GM21447 (cell line): ENCODE data around the gene RAB5IF.
"Not testable (repeated sequence)": the region's sequence is repeated elsewhere in the genome, so short reads cannot be mapped to it uniquely, and the experiment has no call there.

Experiments
- ATAC-seq: cut with Tn5 transposase; IDR thresholded peaks from one replicate; pipeline ENCODE4 v1.9.1; 2021; ENCODE audit not compliant: unreplicated experiment

RAB5IF gene

DNA sequence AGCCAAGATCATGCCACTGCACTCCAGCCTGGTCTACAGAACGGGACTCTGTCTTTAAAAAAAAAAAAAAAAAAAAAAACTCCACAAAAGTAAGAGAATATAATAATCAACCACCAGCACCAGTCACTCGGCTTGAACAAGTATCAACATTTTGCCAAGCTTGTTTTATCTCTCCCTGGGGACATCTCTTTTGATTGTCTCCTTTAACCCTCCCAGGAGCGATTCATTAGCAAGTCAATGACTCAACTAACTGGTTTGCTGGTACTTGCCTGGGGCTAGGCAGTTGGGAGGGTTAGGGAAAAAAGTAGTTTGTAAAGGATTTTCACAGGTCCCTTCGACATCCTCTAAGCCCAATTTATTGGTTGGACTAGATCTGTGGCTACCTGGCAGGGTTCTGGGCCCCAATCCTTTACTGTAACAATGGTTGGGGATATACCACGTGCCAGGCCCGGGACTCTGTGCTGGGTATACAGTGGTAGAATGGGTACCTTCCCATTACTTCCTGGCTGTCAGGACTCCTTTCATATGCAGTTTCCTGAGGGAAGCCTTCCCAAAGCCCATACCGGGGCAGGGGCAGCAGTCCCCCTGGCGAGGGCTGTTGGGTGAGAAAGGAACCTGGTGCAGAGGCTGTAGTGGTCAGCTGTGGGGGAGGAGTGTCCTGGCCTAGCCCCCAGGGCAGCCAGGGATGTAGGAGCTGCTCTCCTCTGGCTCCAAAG lies 20.0 kb upstream of the RAB5IF start:
- no peak for ATAC-seq

DNA sequence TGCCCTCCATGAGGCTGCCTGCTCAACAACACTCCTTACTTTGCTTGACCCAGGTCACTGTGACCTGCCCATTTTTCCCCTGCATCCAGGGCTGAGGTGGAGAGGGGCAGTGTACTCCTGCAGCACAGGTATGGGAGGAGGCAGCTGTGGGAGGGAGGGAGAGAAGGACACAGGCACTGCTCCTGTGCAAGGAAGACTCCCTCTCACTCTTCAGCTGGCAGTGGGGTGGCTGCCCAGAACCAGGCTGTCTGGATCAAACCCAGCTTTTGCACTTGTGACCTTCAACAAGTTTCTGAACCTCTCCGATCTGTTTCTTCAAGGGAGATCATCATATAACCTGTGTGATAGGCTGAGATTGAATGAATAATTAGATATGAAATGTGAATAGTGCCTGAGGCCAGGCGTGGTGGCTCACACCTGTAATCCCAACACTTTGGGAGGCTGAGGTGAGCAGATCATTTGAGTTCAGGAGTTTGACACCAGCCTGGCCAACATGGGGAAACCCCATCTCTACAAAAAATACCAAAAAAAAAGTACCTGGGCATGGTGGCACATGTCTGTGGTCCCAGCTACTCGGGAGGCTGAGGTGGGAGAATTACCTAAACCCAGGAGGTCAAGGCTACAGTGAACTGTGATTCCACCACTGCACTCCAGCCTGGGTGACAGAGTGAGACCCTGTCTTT lies 18.1 kb upstream of the RAB5IF start:
- no peak for ATAC-seq

- ATAC-seq, result no peak
Measured at GRCh38 chr20:36591281-36591680, 14.3 kb upstream of the RAB5IF start.

- no peak for ATAC-seq
Measured at GRCh38 chr20:36591854-36592641, 13.5 kb upstream of the RAB5IF start.

- no peak for ATAC-seq
Measured at GRCh38 chr20:36593347-36593929, 12.1 kb upstream of the RAB5IF start.

- no peak for ATAC-seq
Measured at GRCh38 chr20:36599912-36600345, 5.7 kb upstream of the RAB5IF start.

DNA sequence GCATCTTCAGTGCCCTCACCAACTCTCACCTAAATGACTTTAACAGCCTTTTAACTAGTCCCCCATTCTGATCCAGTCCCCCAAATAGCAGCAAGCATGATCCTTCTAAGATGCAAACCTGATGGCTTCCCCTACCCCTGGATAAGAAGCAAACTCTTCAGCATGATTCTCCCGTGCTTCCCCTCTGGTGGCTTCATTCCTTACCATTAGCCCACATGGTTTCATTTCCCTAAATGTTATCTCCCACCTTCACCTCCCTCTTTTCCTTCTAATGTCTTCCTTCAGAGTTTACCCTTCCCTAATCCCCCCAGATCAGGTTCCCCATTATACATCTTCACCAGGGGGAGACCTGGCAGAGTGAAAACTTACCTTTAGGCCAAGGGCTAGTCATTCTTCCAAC lies 4.0 kb upstream of the RAB5IF start:
- ATAC-seq, result no peak

DNA sequence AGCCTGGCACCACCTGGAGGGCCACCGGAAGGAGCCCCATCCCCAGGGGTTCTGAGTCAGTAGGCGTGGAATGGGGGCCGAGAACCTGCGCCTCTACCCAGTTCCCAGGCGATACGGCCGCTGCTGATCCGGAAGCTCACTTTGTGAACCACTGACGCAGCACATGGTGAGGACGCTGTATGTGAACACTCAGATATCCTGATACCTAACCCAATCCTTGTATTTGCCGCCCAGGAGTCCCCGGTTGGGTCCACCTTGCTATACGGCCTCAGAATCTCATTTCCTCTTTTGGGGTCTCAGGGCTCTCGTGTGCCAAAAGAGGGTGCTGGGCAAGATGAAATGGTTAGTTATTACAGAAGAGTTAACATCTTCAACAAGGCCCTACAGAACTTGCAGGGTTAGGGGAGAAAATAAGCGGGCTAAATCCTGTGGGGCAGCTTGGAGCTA lies 604 bp upstream of the RAB5IF start:
- ATAC-seq, result peak; percentile 49

GRCh38 chr20:36606158-36607066 lies 833 bp downstream of the RAB5IF start:
- ATAC-seq, result no peak

- no peak for ATAC-seq
Measured at GRCh38 chr20:36607586-36608387, 2.2 kb downstream of the RAB5IF start.

- not testable (repeated sequence) for ATAC-seq
Measured at GRCh38 chr20:36608388-36608728, 2.8 kb downstream of the RAB5IF start.

- ATAC-seq, result no peak
Measured at GRCh38 chr20:36611625-36612024, 6.0 kb downstream of the RAB5IF start.

DNA sequence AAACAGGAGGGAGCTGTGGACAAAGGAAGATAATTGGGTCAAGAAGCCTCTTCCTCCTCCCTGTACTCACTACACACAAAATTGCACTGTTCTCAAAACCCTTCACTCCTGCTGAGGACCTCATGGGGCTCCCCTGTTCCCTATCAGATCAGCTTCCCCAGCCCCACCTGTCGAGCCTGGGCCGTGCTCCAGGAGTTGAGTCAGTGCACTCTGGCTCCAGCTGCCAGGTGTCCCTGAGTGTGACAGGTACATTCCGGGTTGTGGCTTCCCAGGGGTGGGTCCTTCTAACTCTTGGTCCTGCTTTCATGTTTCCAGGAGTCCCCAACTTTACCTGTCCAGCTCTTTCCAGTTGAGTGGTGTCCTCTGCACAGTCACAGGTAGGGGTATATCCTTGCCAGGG lies 8.4 kb downstream of the RAB5IF start:
- no peak for ATAC-seq

- ATAC-seq, result no peak
Measured at GRCh38 chr20:36614781-36615557, 9.4 kb downstream of the RAB5IF start.

- no peak for ATAC-seq
Measured at GRCh38 chr20:36620917-36621316, 15.3 kb downstream of the RAB5IF start.

DNA sequence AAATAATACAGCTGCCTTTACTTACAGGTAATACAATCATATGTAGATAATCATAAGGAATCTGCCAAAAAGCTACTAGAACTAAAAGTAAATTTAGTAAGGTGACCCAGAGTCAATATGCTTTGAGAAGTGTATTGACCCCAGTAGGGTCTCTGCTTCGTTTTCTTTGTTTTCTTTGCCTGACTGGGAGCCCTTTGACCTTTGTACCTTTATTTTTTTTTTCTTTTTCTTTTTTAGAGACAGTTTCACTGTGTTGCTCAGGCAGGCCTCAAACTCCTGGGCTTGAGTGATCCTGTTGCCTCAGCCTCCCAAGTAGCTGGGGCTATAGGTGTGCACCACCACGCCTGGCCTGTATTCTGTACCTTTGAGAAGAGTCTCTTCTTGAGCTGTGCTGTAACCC lies 17.9 kb downstream of the RAB5IF start:
- ATAC-seq, result no peak

DNA sequence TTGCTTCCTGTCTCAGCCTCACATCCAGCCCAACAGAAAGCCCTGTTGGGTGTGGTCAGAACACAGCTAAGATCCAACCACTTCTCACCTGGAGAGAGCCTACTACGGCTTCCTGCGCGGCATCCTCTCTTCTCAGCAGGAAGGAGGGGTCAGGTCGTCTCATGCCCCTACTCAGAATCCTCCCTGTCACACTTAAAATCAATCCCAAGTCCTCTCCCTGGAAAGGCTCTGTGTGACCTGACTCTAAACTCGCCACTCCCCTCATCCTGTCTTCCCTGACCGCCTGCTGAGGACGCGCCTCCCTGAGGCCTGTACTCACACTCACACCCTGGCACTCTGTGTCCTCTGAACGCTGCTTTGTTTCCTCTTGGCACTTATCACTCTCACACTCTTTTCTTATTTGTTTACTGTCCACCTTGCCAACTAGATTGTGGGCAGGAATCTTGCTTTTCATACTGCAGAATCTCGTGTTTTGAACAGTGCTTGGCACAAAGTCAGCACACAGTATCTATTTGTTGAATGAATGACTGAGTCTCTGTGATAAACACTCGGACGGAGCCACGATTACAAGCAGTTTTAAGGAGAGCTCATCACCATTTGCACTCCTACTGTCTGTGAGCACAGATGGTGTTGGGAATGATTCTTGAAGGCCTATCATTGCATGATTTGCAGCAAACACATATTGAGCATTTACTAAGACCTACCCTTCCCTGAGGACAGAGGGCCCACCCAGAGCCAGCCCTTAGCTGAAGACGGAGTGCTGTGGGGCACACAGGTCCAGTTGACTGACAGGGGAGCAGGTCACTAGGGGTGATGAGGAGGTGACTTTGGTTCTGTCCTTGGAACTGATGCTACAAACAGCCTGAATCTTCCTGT lies 18.7 kb downstream of the RAB5IF start:
- no peak for ATAC-seq

- ATAC-seq, result no peak
Measured at GRCh38 chr20:36624944-36625324, 19.4 kb downstream of the RAB5IF start.
